Fibroblast of the aortic adventitia (primary cell): ENCODE results near the gene SUN1. TPM values are rescaled to one million over a fixed set of nuclear protein-coding genes. Genes with fewer than 3 reads are reported as not detected.

Source experiments
- DNase-seq: peaks from one replicate; pipeline ENCODE4 v3.0.0-alpha.2; 2010; ENCODE audit warnings: low read depth
- H3K4me3 ChIP-seq: 2 replicates; pipeline ENCODE4 v1.5.1; 2011; ENCODE audit warnings: low read depth, mild to moderate bottlenecking, control low read depth, low read length, moderate library complexity
- total RNA-seq: library from RNA; depleted of rRNA; stranded (reverse); fragments of >200 nt; gene quantifications from 2 replicates; pipeline ENCODE4 v1.2.3, GENCODE V29; 2012; ENCODE audit warnings: low replicate concordance
- TF ChIP-seq, protein P1 (sequence below): IDR thresholded peaks from 2 replicates; pipeline ENCODE4 v1.5.1; 2011; ENCODE audit warnings: mild to moderate bottlenecking, low read length, control low read depth, inconsistent platforms; ENCODE audit not compliant: insufficient read depth

SUN1 gene
- total RNA-seq, 1 donor: 211 TPM

DNA sequence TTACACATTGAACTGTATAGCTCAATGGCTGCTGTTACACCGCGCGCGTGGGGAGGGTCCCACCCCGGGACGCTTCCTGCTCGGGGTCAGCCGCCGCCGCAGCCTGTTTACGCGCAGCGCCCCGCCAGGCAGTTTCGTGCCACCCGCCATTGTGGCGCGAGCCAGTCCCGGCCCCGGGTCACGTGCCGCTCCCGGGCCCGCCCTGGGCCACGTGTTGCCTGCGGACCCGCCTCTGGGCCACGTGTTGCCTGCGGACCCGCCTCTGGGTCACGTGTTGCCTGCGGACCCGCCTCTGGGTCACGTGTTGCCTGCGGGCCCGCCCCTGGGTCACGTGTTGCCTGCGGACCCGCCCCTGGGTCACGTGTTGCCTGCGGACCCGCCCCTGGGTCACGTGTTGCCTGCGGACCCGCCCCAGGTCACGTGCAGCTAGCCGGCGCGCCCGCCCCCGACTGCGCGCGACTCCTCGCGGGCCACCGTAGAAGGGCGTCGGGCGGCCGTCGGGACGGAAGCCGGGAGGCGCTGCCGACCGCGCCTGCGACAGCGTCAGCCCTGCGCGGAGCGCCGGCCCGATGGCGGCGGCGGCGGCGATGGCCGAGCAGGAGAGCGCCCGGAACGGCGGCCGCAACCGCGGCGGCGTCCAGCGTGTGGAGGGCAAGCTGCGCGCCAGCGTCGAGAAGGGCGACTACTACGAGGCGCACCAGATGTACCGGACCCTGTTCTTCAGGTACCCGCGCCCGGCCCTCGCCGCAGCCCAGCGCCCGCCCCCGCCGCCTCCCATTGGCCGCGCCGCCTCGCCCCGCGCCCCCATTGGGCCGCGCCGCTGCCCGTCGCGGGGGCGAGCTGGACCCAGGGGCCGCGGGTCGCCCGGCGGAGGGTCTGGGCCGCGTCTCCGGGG is 44.0 kb downstream of the SUN1 start, which contains the start of gene GET4:
Gene GET4 (plus strand): TSS at position 478 of the 895 bp plus-strand sequence. CDS start 92 bp downstream, at position 570.
- H3K4me3 ChIP-seq: peak within 1 kb of the TSS; percentile 90
- peak; percentile 93 for DNase-seq
- TF ChIP-seq, protein P1, sequence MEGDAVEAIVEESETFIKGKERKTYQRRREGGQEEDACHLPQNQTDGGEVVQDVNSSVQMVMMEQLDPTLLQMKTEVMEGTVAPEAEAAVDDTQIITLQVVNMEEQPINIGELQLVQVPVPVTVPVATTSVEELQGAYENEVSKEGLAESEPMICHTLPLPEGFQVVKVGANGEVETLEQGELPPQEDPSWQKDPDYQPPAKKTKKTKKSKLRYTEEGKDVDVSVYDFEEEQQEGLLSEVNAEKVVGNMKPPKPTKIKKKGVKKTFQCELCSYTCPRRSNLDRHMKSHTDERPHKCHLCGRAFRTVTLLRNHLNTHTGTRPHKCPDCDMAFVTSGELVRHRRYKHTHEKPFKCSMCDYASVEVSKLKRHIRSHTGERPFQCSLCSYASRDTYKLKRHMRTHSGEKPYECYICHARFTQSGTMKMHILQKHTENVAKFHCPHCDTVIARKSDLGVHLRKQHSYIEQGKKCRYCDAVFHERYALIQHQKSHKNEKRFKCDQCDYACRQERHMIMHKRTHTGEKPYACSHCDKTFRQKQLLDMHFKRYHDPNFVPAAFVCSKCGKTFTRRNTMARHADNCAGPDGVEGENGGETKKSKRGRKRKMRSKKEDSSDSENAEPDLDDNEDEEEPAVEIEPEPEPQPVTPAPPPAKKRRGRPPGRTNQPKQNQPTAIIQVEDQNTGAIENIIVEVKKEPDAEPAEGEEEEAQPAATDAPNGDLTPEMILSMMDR: no peak

DNA sequence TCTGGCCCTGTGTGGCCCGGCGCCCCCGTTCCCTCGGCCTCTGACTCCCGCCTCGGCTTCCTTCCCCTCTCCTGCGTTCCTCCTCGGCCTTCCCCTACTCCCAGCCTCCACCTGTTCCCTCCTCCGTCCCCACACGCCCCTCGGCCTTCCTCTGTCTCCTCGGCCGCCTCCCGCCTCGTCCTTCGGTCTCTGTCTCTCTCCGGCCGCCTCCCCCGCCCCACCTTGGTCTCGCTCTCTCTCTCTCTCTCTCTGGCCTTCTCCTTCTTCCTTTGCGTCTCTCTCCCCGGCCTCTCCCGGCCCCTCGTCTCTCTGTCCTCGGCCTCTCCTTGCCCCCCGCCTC is 44.7 kb downstream of the SUN1 start:
- peak overlapping the region; percentile 90 for H3K4me3 ChIP-seq
- TF ChIP-seq, protein P1: no peak
- DNase-seq: no peak

DNA sequence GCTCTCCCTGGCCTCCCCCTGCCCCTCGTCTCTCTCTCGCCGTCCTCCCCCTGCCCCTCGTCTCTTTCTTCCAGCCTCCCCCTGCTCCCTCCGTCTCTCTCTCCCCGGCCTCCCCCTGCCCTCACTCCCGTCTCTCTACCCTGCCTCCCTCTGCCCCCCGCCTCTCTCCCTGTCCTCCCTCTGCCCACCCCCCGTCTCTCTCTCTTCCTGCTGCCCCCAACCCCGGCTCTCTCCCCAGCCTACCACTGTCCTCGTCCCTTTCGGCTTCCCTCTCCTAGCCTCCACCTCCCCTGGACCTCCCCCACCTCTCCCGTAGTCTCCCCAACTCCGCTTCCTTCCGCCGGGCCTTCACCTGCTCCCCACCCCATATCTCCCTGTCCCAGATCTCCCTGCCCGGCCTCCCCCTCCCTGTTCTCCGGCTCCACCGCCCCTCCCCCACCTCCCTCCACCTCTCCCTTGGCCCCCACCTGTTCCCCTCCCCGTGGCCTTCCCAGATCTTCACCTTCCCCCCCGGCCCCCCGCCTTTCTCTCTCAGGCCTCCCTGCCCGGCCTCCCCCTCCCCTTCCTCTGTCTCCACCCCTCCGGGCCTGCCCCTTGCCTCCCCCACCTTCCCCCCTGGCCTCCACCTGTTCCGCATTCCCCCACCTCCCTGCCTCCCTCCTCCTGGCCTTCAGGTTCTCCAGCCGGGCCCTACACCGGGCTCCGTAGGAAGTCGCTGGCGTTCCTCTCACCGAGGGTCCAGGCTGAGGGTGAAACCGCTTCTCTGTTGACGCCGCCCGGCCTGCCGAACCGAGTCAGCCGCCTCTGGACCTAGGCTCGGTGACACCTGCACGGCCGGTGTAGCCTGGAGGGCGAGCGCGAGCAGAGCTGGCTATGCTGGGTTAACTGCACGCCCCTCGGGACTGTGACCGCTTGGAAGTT is 45.3 kb downstream of the SUN1 start:
- TF ChIP-seq, protein P1: no peak
- DNase-seq: no peak
- H3K4me3 ChIP-seq: peak overlapping the region; percentile 90

DNA sequence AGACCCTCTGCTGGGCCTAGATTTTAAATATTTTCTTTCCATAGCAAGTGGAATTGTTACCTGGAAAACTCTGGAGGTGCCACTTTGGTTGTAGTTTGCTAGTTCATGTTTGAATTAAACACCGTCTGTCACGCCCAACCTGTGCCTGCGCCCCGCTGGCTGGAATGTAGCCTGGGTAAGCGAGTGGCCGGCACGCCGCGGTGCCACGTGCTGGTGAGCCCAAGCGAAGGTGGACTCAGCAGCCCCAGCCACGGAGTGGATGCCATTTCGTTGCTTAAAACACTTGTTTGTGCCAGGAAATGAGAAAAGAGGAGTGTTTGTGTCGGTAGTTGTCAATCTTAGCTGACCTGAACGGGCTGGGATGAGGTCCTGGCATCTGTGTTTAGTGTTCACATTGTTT is 46.8 kb downstream of the SUN1 start:
- no peak for DNase-seq
- peak overlapping the region; percentile 13 for H3K4me3 ChIP-seq
- TF ChIP-seq, protein P1: no peak

DNA sequence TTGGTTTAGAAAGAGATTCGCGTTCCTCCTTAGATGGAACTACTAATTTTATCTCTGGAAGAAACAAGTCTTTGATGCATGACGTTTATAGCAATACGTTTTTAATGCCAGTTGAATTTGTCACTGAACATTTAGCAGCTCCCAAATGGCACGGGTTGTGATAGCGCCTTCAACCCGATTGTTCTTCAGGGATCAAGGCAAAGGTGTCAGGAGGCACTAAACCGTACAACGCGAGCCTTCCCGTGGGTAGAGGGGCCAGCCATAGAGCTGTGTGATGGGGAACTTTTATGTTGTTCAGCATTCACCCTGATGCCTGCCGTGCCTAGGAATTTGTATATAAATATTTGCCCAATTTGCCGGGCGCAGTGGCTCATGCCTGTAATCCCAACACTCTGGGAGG is 47.4 kb downstream of the SUN1 start:
- no peak for DNase-seq
- H3K4me3 ChIP-seq: no peak overlapping the region
- TF ChIP-seq, protein P1: no peak

DNA sequence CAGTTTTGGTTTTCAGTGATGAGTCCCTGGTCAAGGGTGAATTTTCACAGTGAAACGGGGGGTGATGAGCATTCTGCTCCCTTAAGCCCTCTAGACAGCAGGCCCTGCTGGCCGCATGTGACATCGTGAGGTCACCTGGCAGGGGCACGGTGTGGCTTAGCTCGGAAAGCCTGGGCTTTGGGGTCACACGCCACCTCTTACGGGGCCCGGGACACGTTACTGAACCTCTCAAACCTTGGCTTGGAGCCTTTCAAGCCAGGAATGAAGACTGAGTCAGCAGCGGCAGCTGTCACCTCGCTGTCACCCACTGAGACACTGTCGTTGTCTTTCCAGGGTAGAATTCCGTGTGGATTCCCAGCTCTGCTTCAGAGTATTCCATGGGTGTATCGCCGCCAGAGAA is 48.2 kb downstream of the SUN1 start:
- H3K4me3 ChIP-seq: no peak overlapping the region
- TF ChIP-seq, protein P1: no peak
- DNase-seq: no peak
